A549 (cell line): Measurements from ENCODE around the gene CTBP2.

Source experiments
- EP300 ChIP-seq, 2 experiments: fragments of >200 bp; sonication (Bioruptor Twin); formaldehyde crosslinking; IDR thresholded peaks; 2 replicates in 1 of 2; 3 replicates in 1 of 2; pipeline ENCODE4 v1.6.1; 2016 to 2017
- ESRRA ChIP-seq: fragments of 150-350 bp; IDR thresholded peaks from 2 replicates; pipeline ENCODE4 v1.6.1; 2014; ENCODE audit warnings: mild to moderate bottlenecking, low read length, borderline replicate concordance
- FOSL2 ChIP-seq, 2 experiments: fragments of 450-650 bp in 1 of 2; fragments of >200 bp in 1 of 2; sonication (Bioruptor Twin) in 1 of 2; formaldehyde crosslinking; IDR thresholded peaks; 2 replicates each; pipeline versions ENCODE4 v1.5.0 to v1.6.1; 2016 to 2020; ENCODE audit warnings: mild to moderate bottlenecking in 1 of 2, moderate library complexity in 1 of 2
- MAFK ChIP-seq: fragments of 450-650 bp; IDR thresholded peaks from 2 replicates; pipeline ENCODE4 v1.6.1; 2014; ENCODE audit not compliant: partially characterized antibody
- NR3C1 ChIP-seq: fragments of >200 bp; sonication (Bioruptor Twin); formaldehyde crosslinking; IDR thresholded peaks from 3 replicates; pipeline ENCODE4 v1.6.1; 2017
- POLR2A ChIP-seq: IDR thresholded peaks from 2 replicates; pipeline ENCODE4 v1.6.1; 2012; ENCODE audit warnings: mild to moderate bottlenecking, low read length
- RAD21 ChIP-seq, 2 experiments: fragments of >200 bp in 1 of 2; sonication (Bioruptor Twin) in 1 of 2; formaldehyde crosslinking in 1 of 2; IDR thresholded peaks in 1 of 2; conservative IDR thresholded peaks in 1 of 2; 2 replicates in 1 of 2; 3 replicates in 1 of 2; pipeline ENCODE4 v1.6.1; 2012 to 2018; ENCODE audit warnings: inconsistent platforms in 1 of 2
- RFX5 ChIP-seq: fragments of 450-650 bp; IDR thresholded peaks from 2 replicates; pipeline ENCODE4 v1.7.1; 2014; ENCODE audit warnings: antibody characterized with exemption, mild to moderate bottlenecking, moderate library complexity
- SMC3 ChIP-seq: fragments of >200 bp; sonication (Bioruptor Twin); formaldehyde crosslinking; IDR thresholded peaks from 3 replicates; pipeline ENCODE4 v1.6.1; 2018; ENCODE audit warnings: inconsistent platforms
- TP53 ChIP-seq: fragments of 250-450 bp; sonication (Bioruptor Pico); IDR thresholded peaks from 2 replicates; pipeline ENCODE4 v1.5.0; 2021; ENCODE audit warnings: mild to moderate bottlenecking, moderate library complexity
- USF2 ChIP-seq: fragments of 450-650 bp; IDR thresholded peaks from 2 replicates; pipeline ENCODE4 v1.6.1; 2014; ENCODE audit warnings: antibody characterized with exemption
- TF ChIP-seq, protein P1 (sequence below): fragments of >200 bp; sonication (Bioruptor Twin); formaldehyde crosslinking; IDR thresholded peaks from 3 replicates; pipeline ENCODE4 v1.5.1; 2016

GRCh38 chr10:124941823-124942222 lies 218.5 kb downstream of the CTBP2 start, which contains the start of gene ZRANB1:
- TF ChIP-seq, protein P1, sequence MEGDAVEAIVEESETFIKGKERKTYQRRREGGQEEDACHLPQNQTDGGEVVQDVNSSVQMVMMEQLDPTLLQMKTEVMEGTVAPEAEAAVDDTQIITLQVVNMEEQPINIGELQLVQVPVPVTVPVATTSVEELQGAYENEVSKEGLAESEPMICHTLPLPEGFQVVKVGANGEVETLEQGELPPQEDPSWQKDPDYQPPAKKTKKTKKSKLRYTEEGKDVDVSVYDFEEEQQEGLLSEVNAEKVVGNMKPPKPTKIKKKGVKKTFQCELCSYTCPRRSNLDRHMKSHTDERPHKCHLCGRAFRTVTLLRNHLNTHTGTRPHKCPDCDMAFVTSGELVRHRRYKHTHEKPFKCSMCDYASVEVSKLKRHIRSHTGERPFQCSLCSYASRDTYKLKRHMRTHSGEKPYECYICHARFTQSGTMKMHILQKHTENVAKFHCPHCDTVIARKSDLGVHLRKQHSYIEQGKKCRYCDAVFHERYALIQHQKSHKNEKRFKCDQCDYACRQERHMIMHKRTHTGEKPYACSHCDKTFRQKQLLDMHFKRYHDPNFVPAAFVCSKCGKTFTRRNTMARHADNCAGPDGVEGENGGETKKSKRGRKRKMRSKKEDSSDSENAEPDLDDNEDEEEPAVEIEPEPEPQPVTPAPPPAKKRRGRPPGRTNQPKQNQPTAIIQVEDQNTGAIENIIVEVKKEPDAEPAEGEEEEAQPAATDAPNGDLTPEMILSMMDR = no peak
- TF ChIP-seq SMC3 (no peak), POLR2A (no peak), EP300 (IDR thresholded peaks at IDR 0.05) (no peak), TP53 (no peak), USF2 (no peak), NR3C1 (no peak), FOSL2 (IDR thresholded peaks at IDR 0.05) (no peak), FOSL2 (CRISPR knock-in tag; IDR thresholded peaks at IDR 0.05) (no peak), RAD21 (conservative IDR thresholded peaks at IDR 0.05 in 1 of 2, IDR thresholded peaks at IDR 0.05 in 1 of 2) (no peak), RFX5 (no peak), ESRRA (no peak), MAFK (no peak)
